Activated CD8-positive, alpha-beta memory T cell treated with anti-CD3 and anti-CD28 coated beads, Interleukin-2, amount 50 U/mL, for 4 hours (primary cell): Measurements from ENCODE around the gene SH3GL1.

Experiments used
- DNase-seq: peaks from one replicate; pipeline ENCODE4 v3.0.0-alpha.2; 2020

SH3GL1 gene

GRCh38 chr19:4375164-4376027, 25.0 kb downstream of the SH3GL1 start:
- DNase-seq = no peak

GRCh38 chr19:4374498-4375163, 25.7 kb downstream of the SH3GL1 start:
- no peak for DNase-seq

- DNase-seq = no peak
Observed at GRCh38 chr19:4373601-4374497, 26.5 kb downstream of the SH3GL1 start.

- no peak for DNase-seq
Observed at GRCh38 chr19:4373013-4373367, 27.4 kb downstream of the SH3GL1 start.

GRCh38 chr19:4372165-4373012, 28.0 kb downstream of the SH3GL1 start:
- no peak for DNase-seq

- no peak for DNase-seq
Observed at GRCh38 chr19:4371247-4372164, 28.8 kb downstream of the SH3GL1 start.

GRCh38 chr19:4370418-4371041, 29.8 kb downstream of the SH3GL1 start:
- no peak for DNase-seq

GRCh38 chr19:4369888-4370260, 30.5 kb downstream of the SH3GL1 start:
- DNase-seq = peak; percentile 79

GRCh38 chr19:4369109-4369887, 31.0 kb downstream of the SH3GL1 start:
- peak; percentile 57 for DNase-seq

GRCh38 chr19:4368128-4368820, 32.1 kb downstream of the SH3GL1 start:
- no peak for DNase-seq

- DNase-seq = no peak
Observed at GRCh38 chr19:4367781-4368127, 32.6 kb downstream of the SH3GL1 start.

- DNase-seq = no peak
Observed at GRCh38 chr19:4367336-4367723, 33.0 kb downstream of the SH3GL1 start.

GRCh38 chr19:4366666-4367335, 33.5 kb downstream of the SH3GL1 start:
- no peak for DNase-seq

GRCh38 chr19:4365791-4366665, 34.3 kb downstream of the SH3GL1 start:
- no peak for DNase-seq

- DNase-seq = no peak
Observed at GRCh38 chr19:4365341-4365740, 35.0 kb downstream of the SH3GL1 start.

GRCh38 chr19:4363571-4364304, 36.6 kb downstream of the SH3GL1 start:
- DNase-seq = no peak
